ENCODE data around the gene ZFY.

ZFY gene

DNA sequence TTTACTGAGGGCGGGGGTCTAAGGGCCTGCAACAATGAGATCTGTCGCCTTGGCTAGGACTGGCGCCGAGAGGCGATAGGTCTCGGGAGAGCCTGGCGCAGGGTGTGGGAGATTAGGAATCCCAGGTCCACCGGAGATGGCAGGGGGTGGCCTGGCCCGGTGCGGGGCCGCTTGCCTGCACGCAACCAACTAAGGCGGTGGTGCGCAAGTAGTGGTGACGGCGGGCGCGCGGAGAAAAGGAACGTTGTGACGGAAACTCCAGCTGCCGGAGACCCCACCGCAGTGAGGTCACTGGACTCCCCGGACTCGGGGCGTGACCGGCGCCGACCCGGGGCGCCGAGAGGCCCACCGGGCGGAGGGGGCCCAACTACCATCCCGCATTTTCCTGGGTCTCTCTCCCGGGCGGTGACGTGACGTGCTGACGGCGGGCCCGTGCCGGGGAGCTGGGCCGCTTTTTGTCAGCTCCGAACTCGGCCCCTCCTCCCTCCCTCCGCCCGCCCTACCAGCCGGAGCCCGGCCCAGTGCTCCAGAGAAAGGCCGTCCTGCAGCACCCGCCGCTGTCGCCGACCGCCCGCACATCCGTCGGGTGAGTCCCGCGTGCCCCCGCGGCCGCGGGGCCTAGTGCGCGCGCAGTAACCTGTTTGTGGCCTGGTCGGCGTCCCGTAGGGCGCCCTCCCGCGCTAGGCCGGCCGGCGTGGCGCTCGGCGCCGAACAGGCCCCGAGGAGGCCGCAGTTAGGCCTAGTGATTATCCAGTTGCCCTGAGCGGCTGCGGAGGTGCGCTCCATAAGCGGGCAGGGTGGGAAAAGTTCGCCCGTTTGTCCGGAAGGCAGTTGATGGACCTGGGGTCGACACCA lies at the start of gene ZFY:
Gene ZFY (plus strand): TSS at position 521 of the 855 bp plus-strand sequence. CDS start 18,556 bp downstream, outside the sequence.
- no peak for DNase-seq

DNA sequence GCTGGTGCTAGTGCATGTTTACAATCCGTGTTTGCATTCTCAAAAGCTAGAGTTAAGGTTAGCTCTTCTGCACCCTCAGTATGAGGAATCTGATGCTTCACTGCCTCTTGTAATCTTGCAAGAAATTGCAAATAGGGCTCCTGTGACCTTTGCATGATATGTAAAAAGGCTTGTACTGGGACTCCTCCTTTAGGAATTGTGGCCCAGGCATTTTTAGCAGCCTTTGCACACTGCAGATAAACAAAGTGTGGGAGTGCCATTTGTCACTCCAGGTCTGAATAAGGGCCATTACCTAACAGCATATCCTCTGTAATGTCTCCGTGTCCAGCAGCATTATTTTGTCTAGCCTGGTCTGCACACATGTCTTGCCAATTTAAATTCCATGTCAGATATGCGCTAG lies 49.3 kb upstream of the ZFY start:
- DNase-seq, result no peak

DNA sequence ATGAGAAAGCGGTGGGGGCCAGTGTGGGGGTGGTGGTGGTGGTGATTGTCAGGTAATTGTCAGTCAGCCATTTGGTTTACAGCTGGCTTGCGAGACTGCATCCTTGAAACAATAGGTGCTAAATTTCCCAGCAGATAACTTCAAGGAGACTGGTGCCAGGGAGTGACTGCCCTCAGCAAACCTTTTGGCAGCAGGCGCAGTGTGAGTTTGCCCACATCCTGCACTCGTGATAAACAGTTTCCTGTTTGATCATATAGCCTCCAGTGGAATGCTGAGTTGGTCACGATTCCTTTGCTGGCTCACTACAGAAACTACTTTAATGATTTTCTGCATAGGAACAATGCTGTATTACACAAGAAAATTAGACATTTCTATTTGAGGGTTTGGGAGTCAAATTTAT lies 47.8 kb upstream of the ZFY start:
- no peak for DNase-seq

DNA sequence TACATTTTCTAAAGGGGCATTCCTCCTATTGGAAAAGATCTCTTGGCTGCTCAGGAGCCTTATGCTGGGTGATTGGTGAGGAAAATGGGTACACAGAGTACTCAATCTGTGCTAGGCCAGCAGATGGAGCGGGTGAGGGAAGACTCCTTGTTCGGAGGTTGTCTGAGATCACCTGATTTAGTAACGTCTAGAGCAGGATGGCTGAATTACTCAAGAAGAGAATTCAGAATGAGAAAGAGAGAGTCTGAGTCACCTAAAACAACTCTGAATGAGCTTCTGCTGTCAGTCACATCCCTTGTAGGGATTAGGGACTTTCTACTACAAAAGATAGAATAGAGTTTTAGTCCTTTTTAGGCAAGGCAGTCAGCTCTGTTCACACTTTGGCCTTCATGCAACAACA lies 47.2 kb upstream of the ZFY start:
- no peak for DNase-seq

DNA sequence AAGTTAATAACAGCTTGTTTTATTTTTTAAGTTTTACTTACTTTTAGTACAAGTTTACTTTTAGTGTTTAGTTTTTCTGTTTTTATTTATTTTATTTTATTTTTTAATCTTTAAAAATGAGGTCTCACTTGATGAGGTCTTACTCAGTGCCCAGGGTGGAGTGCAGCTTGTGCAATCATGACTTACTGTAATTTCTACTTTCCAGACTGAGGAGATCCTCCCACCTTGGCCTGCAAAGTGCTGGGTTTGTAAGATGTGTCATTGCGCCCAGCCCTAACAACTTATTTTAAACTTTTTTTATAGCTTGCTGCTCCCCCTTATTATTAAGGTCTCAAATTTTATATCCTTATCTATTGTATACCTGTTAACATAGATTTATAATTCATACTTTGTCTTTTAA lies 41.7 kb upstream of the ZFY start:
- no peak for DNase-seq

DNA sequence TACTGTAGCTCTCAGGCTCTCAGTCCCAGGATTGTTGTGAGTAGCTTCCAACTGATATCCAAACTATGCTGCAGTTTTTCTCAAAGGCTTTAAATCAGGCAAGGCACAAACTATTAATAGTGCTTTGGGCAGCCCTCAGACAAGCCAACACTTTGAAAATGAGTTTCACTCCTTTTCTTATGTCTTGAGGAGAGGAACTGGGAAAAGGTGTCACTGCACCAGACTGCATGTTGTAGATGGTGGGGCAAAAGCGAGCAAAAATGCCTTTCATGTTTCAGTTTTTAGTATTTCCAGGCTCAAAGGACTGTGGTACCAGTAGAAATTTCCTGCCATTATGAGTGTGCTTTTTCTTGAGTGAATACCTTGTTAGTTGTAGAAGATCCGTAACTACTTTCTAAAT lies 39.1 kb upstream of the ZFY start:
- DNase-seq, result no peak

DNA sequence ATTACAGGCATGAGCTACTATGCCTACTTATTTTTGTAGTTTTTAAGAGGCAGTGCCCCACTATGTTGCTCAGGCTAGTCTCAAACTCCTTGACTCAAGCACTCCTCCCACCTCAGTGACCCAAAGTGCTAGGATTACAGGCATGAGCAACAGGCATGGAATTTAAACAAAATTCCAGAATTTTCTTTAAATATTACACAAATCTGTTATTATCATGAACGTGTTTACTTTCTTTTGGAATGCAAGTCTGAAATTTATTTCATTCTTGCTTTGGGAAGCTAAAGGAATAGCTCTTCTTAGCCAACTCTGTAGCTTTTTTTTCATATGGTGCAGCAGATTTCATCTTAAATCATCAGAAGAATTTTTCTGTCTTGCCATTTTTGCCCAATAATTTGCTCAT lies 27.8 kb upstream of the ZFY start:
- no peak for DNase-seq

DNA sequence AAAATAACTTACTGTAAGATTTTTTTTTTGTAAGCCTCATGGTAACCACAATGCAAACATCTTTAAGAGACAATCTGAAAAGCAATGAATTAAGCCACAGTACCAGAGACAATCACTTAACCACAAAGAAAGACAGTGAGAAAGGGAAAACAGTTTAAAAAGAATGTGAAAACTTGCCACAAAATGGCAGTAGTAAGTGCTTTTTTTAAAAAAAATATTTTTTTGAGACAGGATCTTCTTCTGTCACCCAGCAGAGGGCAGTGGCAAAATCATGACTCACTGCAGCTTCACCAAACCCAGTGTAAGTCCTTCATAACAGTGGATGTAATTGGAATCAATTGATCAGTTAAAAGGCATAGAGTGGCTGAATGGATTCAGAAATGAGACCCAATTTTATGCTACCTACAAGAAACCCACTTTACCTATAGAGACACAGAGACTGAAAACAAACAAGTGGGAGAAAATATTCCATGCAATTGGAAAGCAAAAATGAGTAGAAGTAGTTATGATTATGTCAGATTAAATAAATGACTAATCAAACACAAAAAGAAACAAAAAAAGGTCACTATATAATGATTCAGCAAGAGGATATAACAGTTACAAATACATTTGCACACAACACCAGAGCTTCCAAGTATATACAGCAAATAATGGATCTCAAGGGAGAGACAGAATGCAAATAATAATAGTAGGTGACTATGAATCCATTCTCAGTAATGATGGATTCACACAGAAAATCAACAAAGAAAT lies 21.9 kb upstream of the ZFY start:
- no peak for DNase-seq

DNA sequence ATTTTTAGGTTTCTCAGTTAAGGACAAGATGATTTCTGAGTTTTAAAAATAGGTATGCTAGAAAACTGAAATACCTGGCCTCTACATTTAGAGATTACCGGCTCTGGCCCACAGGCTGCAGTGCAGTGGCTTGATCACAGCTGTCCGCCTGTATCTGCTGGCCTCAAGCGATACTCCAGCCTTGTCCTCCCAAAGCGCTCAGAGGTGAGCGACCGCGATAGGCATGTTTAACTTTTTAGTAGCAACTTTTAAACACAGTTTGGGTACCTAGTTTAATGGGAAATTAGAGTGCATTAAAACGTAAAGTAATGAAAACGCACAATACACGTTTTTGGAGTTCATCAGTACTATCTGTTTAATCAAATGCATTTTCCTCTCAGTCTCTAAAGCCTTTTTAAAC lies 1.1 kb upstream of the ZFY start:
- no peak for DNase-seq

DNA sequence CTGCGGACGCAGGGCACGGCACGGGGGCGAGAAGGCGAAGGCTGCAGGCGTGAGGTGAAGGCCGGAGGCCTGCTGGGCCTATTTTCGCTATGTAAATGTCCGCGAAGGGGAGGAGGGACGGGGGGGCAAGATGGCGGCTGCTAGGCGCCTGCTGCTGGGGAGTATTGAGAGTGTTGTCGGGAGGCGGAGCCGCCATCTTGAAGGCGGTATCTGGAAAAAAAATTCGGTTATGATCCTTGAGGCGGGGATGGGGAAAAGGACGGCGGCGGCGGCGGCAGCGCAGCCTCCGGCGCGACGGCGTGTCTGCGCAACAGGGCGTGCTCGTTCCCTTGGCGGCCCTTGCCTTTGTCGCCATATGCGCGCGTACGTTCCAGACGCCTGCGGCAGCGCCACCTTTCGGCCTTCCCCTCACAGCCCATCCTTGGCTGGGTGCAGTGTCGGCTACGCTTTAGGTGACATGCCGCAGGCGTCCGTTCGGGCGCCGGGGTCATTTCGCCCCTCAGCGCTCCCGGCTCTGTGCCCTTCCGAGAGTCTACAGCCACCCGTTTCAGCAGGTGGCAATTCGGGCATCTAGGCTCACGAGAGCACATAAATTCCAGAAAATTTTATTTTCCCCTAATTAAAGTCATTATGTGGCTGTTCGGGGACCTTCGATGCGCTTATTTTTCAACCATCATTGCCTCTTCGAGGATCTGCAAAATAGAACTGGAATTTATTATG lies 695 bp downstream of the ZFY start:
- no peak for DNase-seq

DNA sequence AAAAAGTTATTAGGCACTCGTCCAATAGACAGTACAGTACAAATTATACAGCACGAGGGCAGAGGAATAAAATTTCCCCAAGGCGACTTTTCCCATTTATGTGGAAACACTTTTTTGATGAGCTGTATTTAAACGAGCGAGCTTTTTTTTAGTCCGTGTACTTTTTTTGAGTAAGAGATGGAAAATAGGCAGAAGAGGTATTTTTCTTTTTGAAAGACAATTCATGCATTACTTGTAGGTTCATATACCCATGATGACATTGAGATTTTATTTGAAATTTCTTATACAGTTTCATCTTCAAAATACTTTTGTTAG lies 1.2 kb downstream of the ZFY start:
- DNase-seq, result no peak

DNA sequence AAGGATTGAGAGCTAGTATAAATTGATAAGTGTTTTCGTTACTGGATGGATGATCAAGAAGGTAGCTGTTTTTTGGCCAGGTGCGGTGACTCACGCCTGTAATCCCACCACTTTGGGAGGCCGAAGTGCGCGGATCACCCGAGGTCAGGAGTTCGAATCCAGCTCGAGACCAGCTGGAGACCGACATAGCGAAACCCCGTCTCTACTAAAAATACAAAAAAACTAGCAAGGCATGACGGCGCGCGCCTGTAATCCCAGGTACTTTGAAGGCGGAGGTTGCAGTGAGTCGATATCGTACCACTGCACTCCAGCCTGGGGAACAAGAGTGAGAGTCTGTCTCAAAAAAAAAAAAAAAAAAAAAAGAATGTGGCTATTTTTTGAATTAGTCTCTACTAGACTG lies 2.0 kb downstream of the ZFY start:
- DNase-seq, result no peak

DNA sequence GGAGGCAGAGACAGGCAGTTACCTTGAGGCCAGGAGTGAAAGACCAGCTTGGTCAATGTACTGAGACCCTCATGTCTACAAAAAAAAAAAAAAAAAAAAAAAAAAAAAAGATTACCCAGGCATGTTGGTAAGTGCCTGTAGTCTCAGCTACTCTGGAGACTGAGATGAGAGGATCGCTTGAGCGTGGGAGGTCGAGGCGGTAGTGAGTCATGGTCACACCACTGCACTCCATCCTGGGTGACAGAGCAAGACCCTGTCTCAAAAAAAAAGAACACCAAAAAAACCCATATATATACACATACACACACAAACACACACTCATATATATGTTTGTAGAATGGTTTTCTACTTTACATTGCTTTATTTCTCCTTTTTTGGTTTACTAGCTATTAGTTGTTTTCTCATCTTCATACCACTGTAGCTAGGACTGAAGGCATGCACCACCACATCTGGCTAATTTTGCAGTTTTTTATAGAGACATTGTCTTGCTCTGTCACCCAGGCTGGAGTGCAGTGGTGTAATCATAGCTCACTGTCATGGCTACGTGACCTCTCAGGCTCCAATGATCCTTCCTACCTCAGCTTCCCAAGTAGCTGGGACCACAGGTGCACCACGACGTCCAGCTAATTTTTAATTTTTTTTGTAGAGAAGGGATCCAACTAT lies 14.5 kb downstream of the ZFY start:
- no peak for DNase-seq

DNA sequence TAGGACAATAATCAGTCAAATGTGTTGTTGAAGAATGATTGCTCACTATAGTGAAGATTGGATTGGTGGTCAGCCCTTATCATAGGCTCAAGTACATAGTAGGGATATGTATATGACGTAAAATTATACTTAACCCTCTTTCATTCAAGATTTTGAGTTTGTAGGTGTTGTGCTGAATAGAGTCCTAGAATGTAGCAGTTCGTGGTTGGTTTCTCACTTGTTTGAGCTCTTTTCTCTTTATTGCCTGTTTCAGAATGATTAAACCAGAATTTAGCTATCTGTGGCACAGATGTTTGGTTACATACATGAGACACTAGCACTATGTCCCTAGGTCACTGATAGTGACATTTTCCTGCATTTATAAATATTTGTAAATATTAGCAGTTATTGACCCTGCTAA lies 15.5 kb downstream of the ZFY start:
- no peak for DNase-seq

DNA sequence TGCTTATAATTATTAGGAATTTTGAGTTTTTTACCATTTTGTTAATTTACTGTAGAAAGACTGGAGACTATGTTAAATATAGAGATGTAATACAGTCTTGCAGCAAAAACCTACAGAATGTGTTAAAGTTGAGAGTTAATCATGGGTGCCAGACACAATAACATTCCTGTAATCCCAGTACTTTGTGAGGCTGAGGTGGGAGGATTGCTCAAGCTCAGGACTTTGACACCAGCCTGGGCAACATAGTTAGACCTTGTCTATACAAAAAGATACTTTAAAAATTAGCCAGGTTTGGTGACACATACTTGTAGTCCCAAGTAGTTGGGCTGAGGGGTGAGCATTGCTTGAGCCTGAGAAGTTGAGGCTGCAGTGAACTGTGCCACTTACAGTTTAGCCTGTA lies 17.7 kb downstream of the ZFY start:
- DNase-seq, result no peak

DNA sequence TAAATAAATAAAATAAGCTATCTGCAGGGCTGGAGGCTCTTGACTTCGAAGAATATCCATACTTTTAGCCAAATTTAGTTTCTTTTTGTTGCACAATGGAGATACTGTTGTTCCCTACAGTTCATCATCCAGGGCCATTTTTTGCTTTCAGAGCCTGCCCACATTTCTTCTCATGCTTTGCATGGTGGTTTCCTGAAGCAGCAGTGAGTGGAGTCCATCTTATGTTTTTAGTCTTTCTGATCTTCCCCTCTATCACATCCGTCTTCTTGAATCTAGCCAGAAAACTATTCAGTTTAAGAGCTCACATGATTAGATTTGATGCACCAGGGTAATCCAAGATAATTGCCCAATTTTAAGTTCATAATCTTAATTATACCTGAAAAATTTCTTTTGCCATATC lies 19.6 kb downstream of the ZFY start:
- DNase-seq, result no peak

DNA sequence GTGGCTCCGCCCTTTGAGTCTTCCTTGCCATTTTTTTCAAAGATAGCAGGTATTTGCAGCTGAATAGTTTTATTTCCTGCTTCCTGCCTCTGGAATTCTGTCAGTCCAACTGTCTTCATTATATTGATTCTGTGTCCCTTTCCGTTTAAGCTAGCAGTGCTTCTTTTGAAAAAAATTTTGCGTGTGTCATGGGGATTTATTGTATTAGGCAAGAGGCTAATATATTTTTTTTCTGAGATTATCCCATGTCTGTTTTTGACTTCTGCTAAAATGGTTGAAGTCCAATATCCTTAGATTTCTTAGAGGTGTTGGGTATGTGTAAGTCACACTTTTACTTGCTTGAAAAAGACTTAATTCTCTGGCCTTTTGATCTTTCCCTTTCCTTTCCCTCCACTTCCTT lies 20.4 kb downstream of the ZFY start:
- DNase-seq, result no peak

DNA sequence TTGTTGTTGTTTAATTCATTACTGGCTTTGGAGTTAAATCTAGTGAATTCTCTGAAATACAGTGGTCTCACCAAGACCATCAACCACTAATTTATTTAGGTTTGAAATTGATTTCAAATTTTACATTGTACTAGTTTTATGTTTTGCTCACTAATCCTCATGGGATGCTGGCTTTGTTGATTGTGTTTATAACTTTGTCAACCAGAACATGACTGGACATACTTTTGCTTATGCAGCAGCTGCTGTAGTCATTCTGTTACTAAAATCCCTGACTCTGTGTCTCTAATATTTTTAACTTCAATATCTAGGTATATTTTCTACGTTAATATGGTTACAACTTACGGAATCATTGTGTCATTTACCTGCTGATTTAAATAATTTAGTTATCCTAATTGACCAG lies 26.9 kb downstream of the ZFY start:
- no peak for DNase-seq

DNA sequence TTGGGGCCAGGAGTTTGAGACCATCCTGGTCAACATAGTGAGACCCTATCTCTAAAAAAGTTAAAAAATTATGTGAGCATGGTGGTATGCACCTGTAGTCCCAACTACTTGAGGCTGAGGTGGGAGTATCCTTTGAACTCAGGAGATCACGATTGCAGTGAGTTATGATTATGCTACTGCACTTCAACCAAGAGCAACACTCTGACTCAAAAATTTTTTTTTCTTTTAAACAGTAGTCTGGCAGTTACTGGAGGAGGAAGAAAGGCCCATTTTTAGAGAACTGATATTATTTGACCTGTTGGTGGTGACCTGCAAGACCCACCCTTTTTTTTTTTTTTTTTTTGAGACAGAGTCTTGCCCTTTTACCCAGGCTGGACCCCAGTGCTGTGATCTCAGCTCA lies 29.6 kb downstream of the ZFY start:
- DNase-seq, result no peak

DNA sequence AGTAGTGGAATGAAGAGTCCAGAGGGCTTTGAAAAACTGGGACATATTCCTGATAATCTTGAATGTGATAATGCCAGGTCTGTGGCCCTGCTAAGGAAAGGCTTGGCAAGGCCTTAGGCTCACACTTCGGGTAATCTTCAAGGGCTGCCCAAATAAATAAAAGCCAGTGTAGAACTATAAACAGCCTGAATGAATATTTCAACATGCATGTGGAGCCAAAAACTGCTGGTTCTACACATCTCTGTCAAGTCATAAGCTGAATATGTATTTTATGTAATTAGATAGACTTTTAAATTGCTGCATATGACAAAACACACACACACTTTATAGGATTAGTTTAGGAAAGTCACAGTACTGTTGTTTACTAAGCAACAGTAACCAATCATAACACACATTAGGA lies 30.4 kb downstream of the ZFY start:
- DNase-seq, result no peak

DNA sequence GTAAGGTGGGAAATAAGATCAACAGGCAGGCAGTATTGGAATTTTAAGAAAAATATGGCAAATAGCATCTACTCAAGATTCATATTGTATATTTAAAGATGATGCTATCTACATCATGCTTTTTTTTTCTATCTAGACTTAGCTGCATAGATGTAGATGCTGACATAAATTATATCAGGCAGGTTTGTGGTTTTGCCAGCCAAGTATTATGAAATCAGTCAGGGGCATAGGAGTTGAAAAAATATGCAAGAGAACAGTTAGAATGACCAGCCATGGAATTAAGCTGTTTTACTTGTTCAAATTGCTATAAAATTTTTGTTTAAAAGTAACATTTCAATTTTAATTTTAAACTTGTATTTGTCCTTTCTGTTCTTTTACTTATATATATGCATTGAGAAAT lies 34.4 kb downstream of the ZFY start:
- DNase-seq, result no peak

DNA sequence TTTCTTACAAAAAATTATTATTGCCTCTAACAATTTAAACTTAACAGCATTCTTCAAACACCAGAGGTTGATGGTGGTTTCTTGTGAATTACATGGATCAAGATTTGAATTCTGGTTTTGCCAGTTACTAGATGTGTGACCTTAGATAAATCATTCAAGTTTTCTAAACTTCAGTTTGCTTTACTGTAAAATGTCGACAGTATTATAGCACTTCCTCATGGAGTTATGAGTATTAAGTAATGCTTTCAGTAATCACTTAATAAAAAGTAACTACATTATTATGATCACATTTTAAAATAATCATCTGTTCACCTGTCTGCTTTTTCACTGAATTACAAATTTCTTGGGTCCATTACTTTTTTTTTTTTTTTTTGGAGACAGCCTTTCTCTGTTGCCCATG lies 37.5 kb downstream of the ZFY start:
- DNase-seq, result no peak

DNA sequence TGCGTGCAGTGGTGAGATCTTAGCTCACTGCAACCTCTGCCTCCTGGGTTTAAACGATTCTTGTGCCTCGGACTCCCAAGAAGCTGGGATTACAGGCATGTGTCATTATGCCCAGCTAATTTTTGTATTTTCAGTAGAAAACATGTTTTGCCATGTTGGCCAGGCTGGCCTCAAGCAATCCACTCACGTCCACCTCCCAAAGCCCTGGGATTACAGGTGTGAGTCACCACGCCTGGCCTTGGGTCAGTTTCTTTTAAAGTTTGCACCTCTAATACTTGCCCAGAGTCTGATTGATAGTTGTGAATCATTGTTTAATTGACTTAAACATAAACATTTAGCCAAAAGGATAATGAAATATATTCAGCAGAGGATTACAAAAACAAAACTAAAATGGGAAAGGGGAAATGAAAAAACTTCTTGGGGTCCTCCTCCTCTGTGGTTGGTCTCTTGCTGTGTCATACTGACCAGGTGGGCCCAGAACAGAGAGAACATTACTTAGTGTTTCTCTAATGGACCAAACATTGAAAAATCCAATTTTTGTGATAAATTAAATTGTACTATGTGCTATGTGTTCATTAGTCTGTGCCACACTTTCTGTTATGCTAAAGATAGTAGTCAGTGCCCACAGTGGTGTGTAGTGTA lies 38.0 kb downstream of the ZFY start:
- DNase-seq, result no peak
